ENCODE results near the gene ERP27.

Gene ERP27

DNA sequence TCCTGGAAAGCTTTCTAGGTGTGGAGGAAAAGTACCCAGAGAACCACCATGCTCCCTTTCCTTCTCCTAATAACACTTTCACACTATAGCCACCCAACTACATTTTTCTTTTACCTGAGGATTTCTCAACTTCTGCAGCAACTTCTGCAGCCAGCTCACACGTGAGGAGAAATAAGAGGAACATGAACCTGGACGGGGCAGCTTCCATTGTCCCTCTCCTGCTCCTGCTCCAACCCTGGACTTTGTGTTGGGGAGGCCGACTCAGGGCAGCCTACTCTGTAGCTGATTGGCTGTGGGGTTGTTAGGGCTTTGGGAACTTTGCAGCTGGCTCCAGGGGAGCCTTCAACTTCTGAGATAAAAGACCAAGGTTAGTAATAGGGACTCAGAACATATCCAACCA, at the start of gene ERP27:
ERP27 (minus strand) TSS at position 237 of the 400 bp plus-strand sequence; CDS start at position 208, 29 bp downstream.
- DNase-seq (ENCODE audit: low spot score), result no peak

- no peak for DNase-seq (ENCODE audit: low spot score)
Measured at GRCh38 chr12:14988035-14988434, 49.7 kb upstream of the ERP27 start.

- DNase-seq (ENCODE audit: low spot score), result no peak
Measured at GRCh38 chr12:14986449-14986848, 48.1 kb upstream of the ERP27 start.

DNA sequence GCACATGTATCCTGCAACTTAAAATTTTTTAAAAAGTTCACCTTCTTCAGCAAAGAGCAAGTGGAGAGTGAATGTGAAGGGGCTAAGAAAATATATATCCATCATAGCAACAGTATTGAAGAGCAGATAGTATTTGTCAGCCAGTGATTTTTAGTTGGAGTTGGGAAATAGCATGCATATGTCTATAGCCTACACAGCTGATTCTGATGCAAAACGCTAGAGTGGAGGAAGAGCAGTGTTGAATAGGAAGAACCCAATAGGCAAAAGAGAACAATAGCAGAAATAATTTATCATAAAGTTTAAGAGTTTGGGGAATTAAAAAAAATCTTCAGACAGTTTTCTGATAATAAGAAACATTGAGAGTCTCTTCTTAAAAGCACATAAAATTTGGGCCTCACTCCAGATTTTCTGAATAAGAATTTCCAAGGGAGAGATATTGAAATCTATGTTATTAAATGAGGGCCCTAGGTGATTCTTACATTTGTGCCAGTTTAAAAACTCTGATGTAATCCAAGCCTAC, 46.5 kb upstream of the ERP27 start:
- DNase-seq (ENCODE audit: low spot score), result no peak

DNA sequence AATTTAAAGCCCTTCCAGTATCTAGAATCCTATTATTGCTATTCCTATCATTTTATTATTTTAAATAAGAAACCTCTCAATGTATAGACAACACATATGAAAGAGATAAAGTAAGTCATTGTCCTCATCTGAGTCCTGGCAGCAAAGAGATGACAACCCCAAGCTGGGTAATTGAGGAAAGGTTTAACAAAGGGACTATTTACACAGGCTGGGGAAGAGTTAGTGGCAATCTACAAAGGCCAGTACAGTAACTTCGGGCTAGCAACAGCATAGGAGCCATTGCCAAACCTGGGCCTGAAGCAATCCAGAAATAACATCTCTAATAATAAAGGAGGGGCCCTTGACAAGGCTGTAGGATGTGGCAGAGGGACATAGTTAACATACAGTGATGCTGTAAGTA, 45.7 kb upstream of the ERP27 start:
- no peak for DNase-seq (ENCODE audit: low spot score)

DNA sequence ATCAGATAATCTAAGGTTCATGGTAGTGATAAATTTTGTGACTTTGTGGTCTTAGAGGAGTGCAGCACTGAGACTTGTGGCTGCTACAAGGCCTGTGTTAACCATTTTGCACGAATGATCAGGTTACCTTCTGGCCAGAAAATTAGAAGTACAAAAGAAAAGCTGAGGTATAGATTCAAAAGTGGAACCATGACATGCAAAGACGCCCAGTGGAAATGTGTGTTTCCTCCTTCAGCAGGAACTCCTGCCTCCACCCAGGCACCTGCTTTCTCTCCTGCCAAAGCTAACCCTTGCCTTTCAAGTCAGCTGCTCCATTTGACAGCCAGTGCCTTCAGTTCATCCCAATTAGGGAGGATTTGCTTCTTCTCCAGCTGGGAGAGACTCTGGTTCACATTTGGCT, 44.7 kb upstream of the ERP27 start:
- DNase-seq (ENCODE audit: low spot score), result no peak

DNA sequence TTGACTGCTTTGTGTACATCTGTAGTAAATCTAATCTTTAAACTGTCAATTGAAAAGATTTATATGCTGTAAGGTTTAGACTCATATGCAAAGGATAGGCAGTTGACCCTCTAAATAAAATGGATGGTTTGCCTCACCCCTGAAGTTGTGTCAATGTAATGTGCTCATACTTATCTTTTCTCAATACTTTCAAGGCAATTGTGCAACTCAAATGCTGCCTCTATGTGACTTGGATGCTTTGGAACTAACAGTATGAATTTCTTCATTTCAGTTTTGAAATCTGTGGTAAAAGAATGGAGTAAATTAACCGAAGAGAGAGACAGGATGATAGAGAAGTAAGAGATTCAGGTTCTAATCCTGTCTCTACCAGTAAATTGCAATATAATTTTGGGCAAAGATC, 44.2 kb upstream of the ERP27 start:
- DNase-seq (ENCODE audit: low spot score), result no peak

GRCh38 chr12:14981049-14981448, 42.7 kb upstream of the ERP27 start:
- DNase-seq (ENCODE audit: low spot score), result no peak

DNA sequence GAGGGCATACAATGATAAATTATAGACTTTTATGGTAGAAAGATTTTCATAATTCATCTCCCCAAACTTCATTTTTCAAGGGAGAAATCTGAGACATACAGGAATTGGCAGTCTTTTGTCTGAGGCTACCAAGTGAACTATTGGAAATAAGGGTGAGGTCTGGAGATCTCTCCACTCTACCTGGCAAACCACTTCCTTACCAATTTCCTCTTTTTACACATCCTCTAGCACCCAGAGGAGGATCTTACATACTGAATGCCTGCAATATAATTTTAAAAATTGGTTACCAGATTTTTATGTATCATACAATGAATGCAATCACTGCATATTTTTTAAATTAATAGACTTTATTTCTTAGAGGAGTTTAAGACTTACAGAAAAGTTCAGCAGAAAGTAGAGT, 41.1 kb upstream of the ERP27 start:
- no peak for DNase-seq (ENCODE audit: low spot score)

DNA sequence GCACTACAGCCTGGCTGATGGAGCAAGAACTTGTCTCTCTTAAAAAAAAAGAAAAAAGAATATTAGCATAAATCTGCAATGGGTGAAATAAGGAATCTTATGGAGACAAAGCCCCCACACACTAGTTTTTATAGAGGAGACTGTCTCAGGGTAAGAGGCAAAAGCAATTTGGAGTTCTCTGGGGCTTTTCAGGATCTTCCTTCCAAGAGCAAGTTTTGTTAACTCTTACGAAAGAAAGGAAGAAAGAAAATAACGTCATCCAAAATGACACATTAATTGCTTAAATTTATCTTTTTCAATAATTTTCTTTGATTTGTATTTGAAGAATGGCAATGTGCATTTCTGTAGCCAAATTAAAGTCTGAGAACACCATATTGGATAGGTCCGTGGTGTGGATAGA, 38.3 kb upstream of the ERP27 start:
- no peak for DNase-seq (ENCODE audit: low spot score)

DNA sequence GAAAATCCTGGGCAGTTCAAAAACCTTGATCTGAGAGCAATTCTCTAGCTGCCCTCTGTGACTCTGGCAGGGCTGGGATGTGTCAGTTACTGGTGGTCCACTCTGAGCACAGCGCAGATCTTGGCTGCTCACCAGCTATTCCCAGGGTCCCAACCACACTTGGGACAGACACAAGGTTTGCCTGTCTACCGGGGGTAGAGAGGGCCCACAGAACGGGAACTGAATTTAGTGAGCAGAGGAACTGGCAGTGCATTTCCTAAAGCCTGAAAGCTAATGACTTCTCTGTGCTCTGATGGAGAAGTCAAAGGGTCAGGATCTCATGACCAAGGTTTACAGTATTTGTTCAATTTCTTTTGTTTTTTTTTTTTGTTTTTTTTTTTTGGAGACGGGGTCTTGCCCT, 37.1 kb upstream of the ERP27 start:
- no peak for DNase-seq (ENCODE audit: low spot score)

DNA sequence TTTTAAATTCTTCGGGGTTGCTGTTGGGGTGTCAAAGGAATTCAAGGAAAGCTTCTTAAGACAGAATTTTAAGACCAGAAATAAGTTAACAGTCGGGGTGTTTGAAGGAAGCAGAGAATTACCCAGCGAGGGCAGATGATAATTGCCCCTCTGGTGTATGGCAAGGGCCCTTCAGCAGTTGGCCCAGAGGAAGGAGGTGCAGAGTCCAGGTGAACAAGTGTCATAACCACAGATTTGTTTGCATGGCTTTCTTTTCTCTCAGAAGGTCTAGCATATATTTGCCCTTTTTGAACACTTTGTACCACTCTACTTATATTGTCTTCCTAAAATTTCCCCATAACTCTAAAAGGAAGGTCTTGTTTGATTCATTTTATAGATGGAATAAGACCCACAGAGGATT, 36.3 kb upstream of the ERP27 start:
- no peak for DNase-seq (ENCODE audit: low spot score)

DNA sequence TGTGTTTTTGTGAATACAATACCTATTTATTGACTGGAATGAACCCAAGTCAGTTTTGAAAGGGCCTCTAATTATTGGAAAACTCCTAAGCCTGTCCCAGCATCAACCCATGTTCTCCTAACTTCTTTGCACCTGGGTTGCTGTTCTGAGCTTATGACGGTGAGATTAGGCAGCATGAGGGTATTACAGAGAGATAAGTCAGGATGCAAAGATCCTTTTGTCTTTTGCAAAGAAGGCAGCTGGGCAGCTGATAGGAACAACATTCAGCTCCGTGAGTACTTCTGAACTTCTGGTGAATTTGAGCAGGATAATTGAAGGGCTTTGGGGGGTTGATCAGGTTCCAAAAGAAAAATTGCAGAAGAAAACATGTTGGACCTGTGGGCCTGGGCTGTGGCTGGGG, 34.5 kb upstream of the ERP27 start, which contains the start of gene PDE6H:
PDE6H (plus strand) TSS at position 227 of the 400 bp plus-strand sequence. CDS start 4,971 bp downstream, outside the sequence.
- DNase-seq (ENCODE audit: low spot score), result no peak

DNA sequence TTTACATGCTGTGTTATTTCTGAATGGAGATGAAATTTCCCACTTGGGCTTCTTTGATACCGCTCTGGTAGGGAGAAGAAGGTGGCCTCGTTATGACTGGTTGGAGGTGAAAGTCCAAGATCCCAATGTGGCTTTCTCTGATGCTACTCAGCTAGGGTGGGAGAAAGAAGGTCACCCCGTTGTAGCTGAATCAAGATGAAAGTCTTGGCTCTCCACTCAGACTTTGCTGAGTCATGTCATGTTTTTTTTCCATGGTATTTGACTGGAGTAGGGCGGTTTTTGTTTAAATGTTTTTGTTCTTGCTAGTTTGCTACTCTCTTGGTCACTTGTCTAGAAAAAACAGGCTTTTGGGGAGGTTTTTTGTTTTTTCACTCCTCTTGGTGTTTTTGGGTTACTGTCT, 32.1 kb upstream of the ERP27 start:
- DNase-seq (ENCODE audit: low spot score), result no peak

DNA sequence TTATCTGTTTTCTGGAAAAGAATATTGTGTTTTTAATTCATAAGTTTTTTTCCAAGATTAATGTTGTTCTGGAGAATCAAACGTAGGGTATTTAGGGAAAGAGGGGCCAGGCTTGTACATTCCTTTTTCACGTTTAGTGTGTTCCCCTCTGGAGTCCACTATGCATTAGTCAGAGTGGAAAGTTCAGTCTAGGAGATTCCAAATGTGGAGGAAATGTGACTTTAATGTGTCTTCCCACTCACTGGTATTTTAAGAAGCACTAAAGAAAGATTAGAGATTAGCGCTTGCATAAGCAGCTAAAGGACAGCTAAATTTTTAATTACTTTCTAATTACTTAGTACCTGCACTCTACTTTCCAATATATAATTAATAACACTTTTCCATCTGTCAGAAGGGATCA, 30.1 kb upstream of the ERP27 start:
- DNase-seq (ENCODE audit: low spot score), result no peak

DNA sequence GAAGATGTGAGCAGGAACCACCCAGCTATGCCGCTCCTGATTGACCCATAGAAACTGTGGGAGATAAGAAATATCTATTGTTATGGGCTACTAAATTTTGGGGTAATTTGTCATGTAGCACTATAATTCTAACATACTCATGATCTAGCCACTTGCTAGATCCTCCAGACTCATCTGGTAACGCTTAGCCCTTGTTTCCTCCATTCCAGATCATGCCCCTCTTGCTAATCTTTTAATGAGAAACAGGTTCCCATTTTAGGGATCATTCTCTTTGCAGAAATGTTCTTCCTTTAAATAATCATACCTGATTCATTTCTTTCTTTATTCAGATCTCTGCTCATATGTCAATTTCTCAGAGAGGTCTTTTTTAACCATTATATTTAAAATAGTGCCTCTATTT, 26.9 kb upstream of the ERP27 start:
- DNase-seq (ENCODE audit: low spot score), result no peak

DNA sequence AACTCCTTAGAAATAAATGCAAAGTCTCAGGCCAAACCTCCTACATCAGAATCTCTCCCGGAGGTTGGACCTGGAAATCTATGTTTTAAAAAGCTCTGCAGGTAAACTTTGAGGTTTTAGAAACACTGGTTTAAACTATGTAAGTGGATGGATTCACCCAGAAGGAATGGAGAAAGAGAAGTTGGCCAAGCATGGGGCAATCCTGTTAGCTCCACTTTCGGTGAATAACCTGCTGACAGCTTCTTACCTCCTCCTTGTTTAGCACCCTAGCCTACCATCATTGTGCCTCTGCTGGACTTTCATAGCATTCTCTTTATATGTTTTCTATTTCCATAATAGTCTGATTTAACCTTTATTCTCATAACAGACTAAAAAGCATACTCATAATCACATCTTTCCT, 26.1 kb upstream of the ERP27 start:
- DNase-seq (ENCODE audit: low spot score), result no peak

DNA sequence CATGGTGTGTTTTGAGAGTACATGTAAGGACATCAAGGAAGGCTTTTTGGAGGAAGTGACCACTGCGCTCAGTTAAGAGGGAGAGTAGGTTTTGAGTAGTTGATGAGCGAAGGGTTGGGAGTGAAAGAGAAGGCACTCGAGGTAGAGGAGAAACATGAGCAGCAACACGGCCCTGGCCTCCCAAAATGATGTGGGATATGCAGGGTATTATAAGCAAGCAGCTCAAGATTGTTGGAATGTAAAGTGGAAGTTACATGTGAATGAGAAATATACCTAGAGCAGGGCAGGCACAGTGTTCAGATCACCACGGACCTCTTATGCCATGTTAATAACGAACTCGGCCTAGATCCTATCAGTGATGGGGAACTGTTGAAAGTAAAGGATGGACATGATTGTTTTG, 25.2 kb upstream of the ERP27 start:
- DNase-seq (ENCODE audit: low spot score), result no peak

GRCh38 chr12:14962797-14963196, 24.5 kb upstream of the ERP27 start:
- no peak for DNase-seq (ENCODE audit: low spot score)

- no peak for DNase-seq (ENCODE audit: low spot score)
Measured at GRCh38 chr12:14962153-14962539, 23.8 kb upstream of the ERP27 start.

DNA sequence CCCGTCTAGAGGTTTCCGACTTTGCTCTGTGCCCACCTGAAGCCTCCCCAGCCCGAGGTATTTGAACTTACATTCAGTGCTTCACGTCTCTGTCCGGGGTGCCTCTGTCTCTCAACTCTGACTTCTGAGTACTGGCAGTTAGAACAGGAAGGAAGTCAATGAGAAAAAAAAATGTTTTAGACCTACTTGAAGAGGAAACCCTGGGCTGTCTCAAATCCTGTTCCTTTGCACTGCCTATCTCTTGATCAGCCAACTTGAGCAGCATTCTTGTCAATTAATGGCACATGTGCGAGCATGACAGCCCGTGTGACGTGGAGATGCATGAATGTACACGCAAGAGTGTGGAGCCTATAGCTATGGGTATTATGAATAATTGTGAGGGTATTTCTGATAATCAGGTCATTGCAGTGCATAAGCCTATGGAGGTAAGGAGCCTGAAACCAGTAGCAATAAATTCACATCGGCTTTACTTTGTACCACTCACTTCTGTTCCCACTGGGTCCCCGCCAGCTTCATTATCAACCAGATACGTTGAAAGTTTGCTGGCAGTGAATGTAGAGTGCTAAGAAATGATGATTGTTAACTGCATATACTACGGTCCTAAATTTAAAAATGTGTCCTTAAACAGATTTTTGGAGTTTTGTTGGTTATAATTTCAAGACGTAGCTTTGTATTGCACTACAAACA, 23.3 kb upstream of the ERP27 start, which contains the start of gene ARHGDIB:
ARHGDIB (minus strand) TSS at position 136 of the 687 bp plus-strand sequence. CDS start 10,889 bp downstream, outside the sequence.
- no peak for DNase-seq (ENCODE audit: low spot score)

- no peak for DNase-seq (ENCODE audit: low spot score)
Measured at GRCh38 chr12:14960548-14961465, 22.5 kb upstream of the ERP27 start.

DNA sequence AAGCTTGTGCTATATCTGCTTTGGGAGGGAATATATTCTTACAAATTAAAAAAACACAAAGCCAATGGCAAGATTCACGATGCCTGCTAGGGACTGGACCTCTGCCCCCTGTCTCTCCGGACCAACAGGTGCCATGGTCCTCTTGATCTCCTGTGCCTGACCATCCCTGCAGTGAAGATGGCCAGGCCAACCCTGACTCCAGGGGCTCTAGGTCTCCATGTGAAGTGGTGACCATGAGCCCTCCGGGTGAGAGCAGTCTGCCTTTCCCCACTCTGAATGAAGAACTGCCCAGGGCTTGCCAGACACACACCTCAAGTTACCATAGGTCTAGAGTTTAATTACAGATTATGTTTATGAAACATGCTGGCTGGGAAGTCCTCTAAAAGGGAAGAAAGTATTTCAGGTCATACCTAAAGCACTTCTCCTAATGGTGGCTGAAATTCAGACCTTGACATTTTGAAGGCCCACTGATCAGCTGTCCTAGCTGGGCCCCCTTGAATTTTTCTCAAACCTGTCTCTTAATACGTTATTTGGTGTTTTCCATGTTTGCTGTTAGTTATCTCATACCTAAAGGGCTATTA, 21.7 kb upstream of the ERP27 start:
- no peak for DNase-seq (ENCODE audit: low spot score)

Measured in RKO (cell line).